PC-3 (cell line): Measurements from ENCODE around the gene SPATA32.

Experiments used
- EZH2 ChIP-seq: fragments of 300-600 bp; sonication (generic); IDR thresholded peaks from one replicate; pipeline ENCODE4 v1.6.1; 2017; ENCODE audit warnings: antibody characterized with exemption, mild to moderate bottlenecking, low read length; ENCODE audit not compliant: unreplicated experiment
- EZH2phosphoT487 ChIP-seq: fragments of 300-600 bp; sonication (generic); IDR thresholded peaks from 2 replicates; pipeline ENCODE4 v1.6.1; 2018; ENCODE audit warnings: mild to moderate bottlenecking, antibody characterized with exemption, low read length, borderline replicate concordance
- TF ChIP-seq, protein P1 (sequence below): fragments of 300-600 bp; sonication (generic); conservative IDR thresholded peaks from 2 replicates; pipeline ENCODE4 v1.5.1; 2017; ENCODE audit warnings: antibody characterized with exemption, low read depth, mild to moderate bottlenecking, low read length

DNA sequence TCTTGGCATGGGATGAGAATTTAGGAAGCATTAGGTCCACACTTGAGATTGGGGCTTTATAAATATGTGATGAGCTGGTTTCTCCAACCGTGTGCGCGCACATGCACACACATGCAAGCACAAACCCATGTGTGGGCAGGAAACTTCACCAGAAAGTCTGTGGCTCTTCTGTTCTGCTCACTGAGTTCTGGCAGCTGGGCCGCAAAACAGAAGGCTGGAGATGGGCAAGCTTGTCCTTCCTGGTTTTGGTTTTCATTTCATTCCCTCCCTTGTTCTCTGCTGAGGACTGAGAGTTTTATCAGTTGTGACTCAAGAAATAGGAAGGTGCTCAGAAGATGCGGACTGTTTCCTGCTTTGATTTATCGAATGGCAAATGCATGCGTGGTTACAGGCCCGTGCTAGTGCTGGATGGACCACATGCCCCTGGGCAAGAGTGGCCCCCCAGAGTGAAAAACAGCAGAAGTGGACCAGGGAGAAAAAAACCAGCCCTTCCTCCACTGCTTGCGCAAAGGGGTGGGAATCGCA, 40.8 kb upstream of the SPATA32 start:
- no peak for TF ChIP-seq EZH2
- TF ChIP-seq, protein P1, sequence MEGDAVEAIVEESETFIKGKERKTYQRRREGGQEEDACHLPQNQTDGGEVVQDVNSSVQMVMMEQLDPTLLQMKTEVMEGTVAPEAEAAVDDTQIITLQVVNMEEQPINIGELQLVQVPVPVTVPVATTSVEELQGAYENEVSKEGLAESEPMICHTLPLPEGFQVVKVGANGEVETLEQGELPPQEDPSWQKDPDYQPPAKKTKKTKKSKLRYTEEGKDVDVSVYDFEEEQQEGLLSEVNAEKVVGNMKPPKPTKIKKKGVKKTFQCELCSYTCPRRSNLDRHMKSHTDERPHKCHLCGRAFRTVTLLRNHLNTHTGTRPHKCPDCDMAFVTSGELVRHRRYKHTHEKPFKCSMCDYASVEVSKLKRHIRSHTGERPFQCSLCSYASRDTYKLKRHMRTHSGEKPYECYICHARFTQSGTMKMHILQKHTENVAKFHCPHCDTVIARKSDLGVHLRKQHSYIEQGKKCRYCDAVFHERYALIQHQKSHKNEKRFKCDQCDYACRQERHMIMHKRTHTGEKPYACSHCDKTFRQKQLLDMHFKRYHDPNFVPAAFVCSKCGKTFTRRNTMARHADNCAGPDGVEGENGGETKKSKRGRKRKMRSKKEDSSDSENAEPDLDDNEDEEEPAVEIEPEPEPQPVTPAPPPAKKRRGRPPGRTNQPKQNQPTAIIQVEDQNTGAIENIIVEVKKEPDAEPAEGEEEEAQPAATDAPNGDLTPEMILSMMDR = no peak
- no peak for TF ChIP-seq EZH2phosphoT487
